ACC112 (cell line): Measurements from ENCODE around the gene COX4I2.

Experiments used
- H2AFZ ChIP-seq: fragments of 200-600 bp; sonication (generic); one replicate; pipeline ENCODE4 v1.6.0; 2017; ENCODE audit warnings: antibody characterized with exemption, low read length; ENCODE audit not compliant: unreplicated experiment
- H3K27ac ChIP-seq: fragments of 200-600 bp; sonication (generic); 2 replicates; pipeline ENCODE4 v1.5.1; 2014; ENCODE audit warnings: low read depth, mild to moderate bottlenecking, antibody characterized with exemption, low read length, moderate library complexity
- H3K27me3 ChIP-seq: fragments of 200-600 bp; sonication (generic); 2 replicates; pipeline ENCODE4 v1.6.1; 2014; ENCODE audit warnings: mild to moderate bottlenecking, antibody characterized with exemption, low read length, moderate library complexity, mixed read lengths; ENCODE audit not compliant: insufficient read depth
- H3K36me3 ChIP-seq: fragments of 200-600 bp; sonication (generic); 2 replicates; pipeline ENCODE4 v1.6.1; 2016; ENCODE audit warnings: mild to moderate bottlenecking, antibody characterized with exemption, low read length, moderate library complexity, mixed read lengths; ENCODE audit not compliant: insufficient read depth
- H3K4me1 ChIP-seq: fragments of 200-600 bp; sonication (generic); one replicate; pipeline ENCODE4 v1.6.1; 2016; ENCODE audit warnings: low read length, mixed read lengths; ENCODE audit not compliant: insufficient read depth, unreplicated experiment, control insufficient read depth
- H3K4me3 ChIP-seq: fragments of 200-600 bp; sonication (generic); 2 replicates; pipeline ENCODE4 v1.5.1; 2014; ENCODE audit warnings: mild to moderate bottlenecking, low read depth, low read length
- H3K79me2 ChIP-seq: fragments of 200-600 bp; sonication (generic); one replicate; pipeline ENCODE4 v1.6.0; 2016; ENCODE audit warnings: low read length; ENCODE audit not compliant: control insufficient read depth, unreplicated experiment, insufficient read depth

COX4I2 gene

GRCh38 chr20:31677553-31678260 lies 40.0 kb downstream of the COX4I2 start:
- Histone ChIP-seq H3K36me3 (peaks cover 19% of the 10 kb centered on the region; the same call in 1 of the 2 replicates), H3K27ac (peak overlapping the region; percentile 59), H3K27me3 (no peaks in the 10 kb centered on the region), H3K79me2 (peaks cover 83% of the 10 kb centered on the region), H3K4me3 (no peak overlapping the region), H2AFZ (no peak overlapping the region), H3K4me1 (peaks cover 70% of the 10 kb centered on the region)

GRCh38 chr20:31678389-31679356 lies 41.0 kb downstream of the COX4I2 start:
- no peak overlapping the region for H3K4me3 ChIP-seq
- no peaks in the 10 kb centered on the region for H3K27me3 ChIP-seq
- peaks cover 72% of the 10 kb centered on the region for H3K4me1 ChIP-seq
- H3K27ac ChIP-seq = peak overlapping the region; percentile 59
- H2AFZ ChIP-seq = no peak overlapping the region
- H3K36me3 ChIP-seq = peaks cover 19% of the 10 kb centered on the region; the same call in 1 of the 2 replicates
- peaks cover 83% of the 10 kb centered on the region for H3K79me2 ChIP-seq

GRCh38 chr20:31679357-31680285 lies 41.9 kb downstream of the COX4I2 start:
- Histone ChIP-seq H3K36me3 (peaks cover 15% of the 10 kb centered on the region; the same call in 1 of the 2 replicates), H2AFZ (no peak overlapping the region), H3K79me2 (peaks cover 83% of the 10 kb centered on the region), H3K4me3 (no peak overlapping the region), H3K27me3 (no peaks in the 10 kb centered on the region), H3K27ac (peak overlapping the region; percentile 59; the same call in 1 of the 2 replicates), H3K4me1 (peaks cover 65% of the 10 kb centered on the region)

GRCh38 chr20:31680286-31681127 lies 42.8 kb downstream of the COX4I2 start:
- Histone ChIP-seq H3K27ac (peak overlapping the region; percentile 21), H3K27me3 (no peaks in the 10 kb centered on the region), H2AFZ (no peak overlapping the region), H3K79me2 (peaks cover 84% of the 10 kb centered on the region), H3K4me3 (no peak overlapping the region), H3K4me1 (peaks cover 56% of the 10 kb centered on the region), H3K36me3 (peaks cover 16% of the 10 kb centered on the region; the same call in 1 of the 2 replicates)

GRCh38 chr20:31681128-31681727 lies 43.5 kb downstream of the COX4I2 start:
- Histone ChIP-seq H3K4me1 (peaks cover 49% of the 10 kb centered on the region), H3K27me3 (no peaks in the 10 kb centered on the region), H3K27ac (peak overlapping the region; percentile 21), H3K4me3 (no peak overlapping the region), H2AFZ (no peak overlapping the region), H3K79me2 (peaks cover 85% of the 10 kb centered on the region), H3K36me3 (peaks cover 22% of the 10 kb centered on the region; the same call in 1 of the 2 replicates)

- H3K27ac ChIP-seq = no peak overlapping the region
Observed at GRCh38 chr20:31681769-31682168, 44.1 kb downstream of the COX4I2 start.

GRCh38 chr20:31682352-31682751 lies 44.6 kb downstream of the COX4I2 start:
- H3K4me3 ChIP-seq = no peak overlapping the region
- no peak overlapping the region for H2AFZ ChIP-seq
- peaks cover 95% of the 10 kb centered on the region for H3K79me2 ChIP-seq
- H3K27me3 ChIP-seq = no peaks in the 10 kb centered on the region
- H3K27ac ChIP-seq = no peak overlapping the region
- peaks cover 40% of the 10 kb centered on the region for H3K4me1 ChIP-seq
- peaks cover 32% of the 10 kb centered on the region; the same call in 1 of the 2 replicates for H3K36me3 ChIP-seq

More at GRCh38 chr20:31681769-31682168, 44.1 kb downstream of the COX4I2 start:
- peaks cover 27% of the 10 kb centered on the region; the same call in 1 of the 2 replicates for H3K36me3 ChIP-seq
- no peak overlapping the region for H2AFZ ChIP-seq
- peaks cover 43% of the 10 kb centered on the region for H3K4me1 ChIP-seq
- H3K27me3 ChIP-seq = no peaks in the 10 kb centered on the region
- H3K4me3 ChIP-seq = no peak overlapping the region
- H3K79me2 ChIP-seq = peaks cover 91% of the 10 kb centered on the region

- Histone ChIP-seq H2AFZ (no peak overlapping the region), H3K4me3 (no peak overlapping the region), H3K79me2 (peaks cover 93% of the 10 kb centered on the region), H3K27ac (peak overlapping the region; percentile 14; the same call in 1 of the 2 replicates), H3K27me3 (no peaks in the 10 kb centered on the region), H3K36me3 (peaks cover 35% of the 10 kb centered on the region), H3K4me1 (peaks cover 34% of the 10 kb centered on the region)
Observed at GRCh38 chr20:31682927-31683326, 45.2 kb downstream of the COX4I2 start.
